Osteoblast (primary cell): ENCODE results near the gene LBH. TPM values are rescaled to one million over a fixed set of nuclear protein-coding genes. Genes with fewer than 3 reads are reported as not detected.

Source experiments
- DNase-seq: peaks from one replicate; pipeline ENCODE4 v3.0.0; 2011; ENCODE audit warnings: low spot score, mixed read lengths; ENCODE audit not compliant: insufficient read length; ENCODE audit errors: missing footprints
- H2AFZ ChIP-seq: 2 replicates; pipeline ENCODE4 v1.6.0; 2011; ENCODE audit warnings: mild to moderate bottlenecking, low read length
- H3K27ac ChIP-seq: 2 replicates; pipeline ENCODE4 v1.5.1; 2011; ENCODE audit warnings: mild to moderate bottlenecking, low read depth, low read length, moderate library complexity
- H3K27me3 ChIP-seq: 2 replicates; pipeline ENCODE4 v1.6.0; 2012; ENCODE audit warnings: mild to moderate bottlenecking, control low read depth, inconsistent platforms, low read length, moderate library complexity; ENCODE audit not compliant: insufficient read depth
- H3K36me3 ChIP-seq: 2 replicates; pipeline ENCODE4 v1.5.1; 2011; ENCODE audit warnings: mild to moderate bottlenecking, low read length, control low read depth, moderate library complexity; ENCODE audit not compliant: insufficient read depth
- H3K4me1 ChIP-seq: 2 replicates; pipeline ENCODE4 v1.5.1; 2011; ENCODE audit warnings: mild to moderate bottlenecking, low read length, control low read depth, moderate library complexity; ENCODE audit not compliant: insufficient read depth
- H3K4me2 ChIP-seq: 2 replicates; pipeline ENCODE4 v1.6.0; 2011; ENCODE audit warnings: mild to moderate bottlenecking, low read length; ENCODE audit not compliant: insufficient read depth
- H3K4me3 ChIP-seq: fragments of 200-600 bp; sonication (generic); 3 replicates; pipeline ENCODE4 v1.5.1; 2012; ENCODE audit warnings: mild to moderate bottlenecking, low read length, inconsistent platforms; ENCODE audit not compliant: insufficient read depth
- H3K79me2 ChIP-seq: 2 replicates; pipeline ENCODE4 v1.6.0; 2012; ENCODE audit warnings: mild to moderate bottlenecking, low read length, control low read depth, inconsistent platforms; ENCODE audit not compliant: insufficient read depth
- H3K9me3 ChIP-seq: 2 replicates; pipeline ENCODE4 v1.5.1; 2011; ENCODE audit warnings: low read depth, low read length, control low read depth
- H4K20me1 ChIP-seq: 2 replicates; pipeline ENCODE4 v1.6.0; 2012; ENCODE audit warnings: mild to moderate bottlenecking, low read length, control low read depth; ENCODE audit not compliant: insufficient read depth
- total RNA-seq: library from RNA; depleted of rRNA; stranded (reverse); fragments of >200 nt; gene quantifications from 2 replicates; pipeline ENCODE4 v1.2.3, GENCODE V29; 2012
- TF ChIP-seq, protein P1 (sequence below): IDR thresholded peaks from 2 replicates; pipeline ENCODE4 v1.5.1; 2011; ENCODE audit warnings: mild to moderate bottlenecking, low read depth, low read length, moderate library complexity; ENCODE audit errors: extremely low read depth

LBH gene
- total RNA-seq, 1 donor = 270 TPM

DNA sequence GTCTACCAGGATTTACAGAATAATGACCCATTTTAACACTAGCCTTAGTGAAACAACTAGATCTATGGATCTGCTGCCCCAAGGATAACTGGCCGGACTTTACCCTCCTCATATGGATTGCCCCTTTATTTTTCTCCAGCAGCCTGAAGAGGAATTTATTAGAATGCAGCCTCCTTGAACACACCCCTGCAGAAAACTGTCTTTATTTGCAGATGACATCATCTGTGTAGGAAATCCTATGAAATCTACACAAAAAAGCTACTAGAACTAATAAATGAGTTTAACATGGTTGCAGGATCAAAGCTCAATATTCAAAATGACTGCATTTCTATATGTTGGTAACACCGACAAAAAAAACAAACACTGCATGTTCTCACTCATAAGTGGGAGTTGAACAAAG is 29.6 kb downstream of the LBH start:
- H4K20me1 ChIP-seq = peaks cover 9% of the 10 kb centered on the region
- no peak overlapping the region for H3K27ac ChIP-seq
- no peaks in the 10 kb centered on the region for H3K27me3 ChIP-seq
- no peaks in the 10 kb centered on the region for H3K9me3 ChIP-seq
- peaks cover 34% of the 10 kb centered on the region for H3K36me3 ChIP-seq
- H3K4me3 ChIP-seq = no peak overlapping the region
- H2AFZ ChIP-seq = no peak overlapping the region
- peaks cover 5% of the 10 kb centered on the region for H3K4me1 ChIP-seq
- TF ChIP-seq, protein P1, sequence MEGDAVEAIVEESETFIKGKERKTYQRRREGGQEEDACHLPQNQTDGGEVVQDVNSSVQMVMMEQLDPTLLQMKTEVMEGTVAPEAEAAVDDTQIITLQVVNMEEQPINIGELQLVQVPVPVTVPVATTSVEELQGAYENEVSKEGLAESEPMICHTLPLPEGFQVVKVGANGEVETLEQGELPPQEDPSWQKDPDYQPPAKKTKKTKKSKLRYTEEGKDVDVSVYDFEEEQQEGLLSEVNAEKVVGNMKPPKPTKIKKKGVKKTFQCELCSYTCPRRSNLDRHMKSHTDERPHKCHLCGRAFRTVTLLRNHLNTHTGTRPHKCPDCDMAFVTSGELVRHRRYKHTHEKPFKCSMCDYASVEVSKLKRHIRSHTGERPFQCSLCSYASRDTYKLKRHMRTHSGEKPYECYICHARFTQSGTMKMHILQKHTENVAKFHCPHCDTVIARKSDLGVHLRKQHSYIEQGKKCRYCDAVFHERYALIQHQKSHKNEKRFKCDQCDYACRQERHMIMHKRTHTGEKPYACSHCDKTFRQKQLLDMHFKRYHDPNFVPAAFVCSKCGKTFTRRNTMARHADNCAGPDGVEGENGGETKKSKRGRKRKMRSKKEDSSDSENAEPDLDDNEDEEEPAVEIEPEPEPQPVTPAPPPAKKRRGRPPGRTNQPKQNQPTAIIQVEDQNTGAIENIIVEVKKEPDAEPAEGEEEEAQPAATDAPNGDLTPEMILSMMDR = no peak
- DNase-seq = no peak
- no peak overlapping the region for H3K4me2 ChIP-seq
- H3K79me2 ChIP-seq = peaks cover 4% of the 10 kb centered on the region

DNA sequence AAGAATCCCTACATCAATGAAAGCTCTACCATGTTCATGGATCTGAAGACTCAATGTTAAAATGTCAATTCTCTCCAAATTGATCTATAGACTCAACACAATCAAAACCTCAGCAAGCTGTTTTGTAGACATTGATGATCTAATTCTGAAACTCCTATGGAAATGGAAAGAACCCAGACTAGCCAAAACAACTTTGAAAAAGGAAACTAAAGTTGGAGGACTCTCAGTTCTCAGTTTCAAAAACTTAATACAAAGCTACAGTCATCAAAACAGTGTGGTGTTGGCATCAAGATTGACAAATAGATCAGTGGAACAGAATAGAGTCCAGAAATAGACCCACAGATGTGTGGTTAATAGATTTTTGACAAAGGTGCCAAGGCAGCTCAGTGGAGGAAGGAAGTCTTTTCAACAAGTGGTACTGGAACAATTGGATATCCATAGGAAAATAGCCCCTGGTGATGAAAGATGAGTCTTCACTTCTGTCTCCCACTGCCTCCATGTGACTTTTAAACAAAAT is 30.4 kb downstream of the LBH start:
- no peak for DNase-seq
- Histone ChIP-seq H3K79me2 (no peaks in the 10 kb centered on the region), H4K20me1 (peaks cover 7% of the 10 kb centered on the region), H3K27me3 (no peaks in the 10 kb centered on the region), H3K4me2 (no peak overlapping the region), H3K9me3 (no peaks in the 10 kb centered on the region), H3K36me3 (peaks cover 27% of the 10 kb centered on the region), H3K27ac (no peak overlapping the region), H3K4me3 (no peak overlapping the region), H3K4me1 (peaks cover 12% of the 10 kb centered on the region), H2AFZ (no peak overlapping the region)
- TF ChIP-seq, protein P1 = no peak

DNA sequence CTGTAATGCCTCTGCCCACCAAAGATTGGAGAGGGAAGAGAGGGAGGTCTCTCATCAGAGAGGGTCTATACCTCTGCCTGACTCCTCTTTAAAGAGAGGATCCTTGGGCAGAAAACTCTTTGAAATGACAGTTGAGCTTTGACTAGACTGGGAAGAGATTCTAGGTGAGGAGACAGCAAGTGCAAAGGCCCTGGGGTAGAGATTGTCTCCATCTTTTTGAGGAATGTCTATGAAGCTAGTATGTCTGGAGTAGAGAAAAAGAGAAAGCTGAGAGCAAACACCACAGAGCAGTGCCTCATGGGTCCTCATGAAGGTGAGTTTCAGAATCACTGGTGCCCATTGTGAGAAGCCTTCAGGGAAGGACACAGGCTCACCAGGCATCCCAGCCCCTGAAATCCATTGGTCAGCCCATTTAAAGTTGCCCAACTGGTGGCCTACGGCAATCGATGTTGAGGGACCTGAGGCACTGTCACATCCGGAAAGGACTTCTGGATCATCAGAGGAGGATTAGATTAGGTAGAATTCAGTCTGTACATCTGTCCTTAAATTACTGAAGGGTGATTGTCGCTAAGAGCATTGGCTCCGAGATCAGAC is 31.5 kb downstream of the LBH start:
- H3K27ac ChIP-seq = no peak overlapping the region
- TF ChIP-seq, protein P1 = no peak
- peaks cover 20% of the 10 kb centered on the region for H3K36me3 ChIP-seq
- H3K4me1 ChIP-seq = peaks cover 12% of the 10 kb centered on the region
- H2AFZ ChIP-seq = no peak overlapping the region
- H3K79me2 ChIP-seq = no peaks in the 10 kb centered on the region
- DNase-seq = no peak
- no peaks in the 10 kb centered on the region for H3K27me3 ChIP-seq
- H3K9me3 ChIP-seq = no peaks in the 10 kb centered on the region
- H4K20me1 ChIP-seq = peaks cover 7% of the 10 kb centered on the region
- no peak overlapping the region for H3K4me3 ChIP-seq
- no peak overlapping the region for H3K4me2 ChIP-seq

DNA sequence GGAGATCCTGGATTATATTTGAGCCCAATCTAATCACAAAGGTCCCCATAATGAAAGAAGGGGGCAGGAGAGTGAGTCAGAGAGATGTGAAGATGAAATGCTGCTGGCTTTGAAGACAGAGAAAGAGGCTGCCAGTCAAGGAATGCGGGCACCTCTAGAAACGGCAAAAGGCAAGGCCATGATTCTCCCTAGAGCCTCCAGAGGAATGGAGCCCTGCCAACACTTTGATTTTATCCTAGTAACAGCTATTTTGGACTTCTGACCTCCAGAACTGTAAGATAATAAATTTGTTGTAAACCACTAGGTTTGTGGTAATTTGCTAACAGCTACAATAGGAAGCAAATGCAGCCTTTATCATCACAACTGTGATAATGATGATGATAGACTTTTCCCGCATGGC is 32.9 kb downstream of the LBH start:
- Histone ChIP-seq H3K9me3 (no peaks in the 10 kb centered on the region), H3K27me3 (no peaks in the 10 kb centered on the region), H3K4me2 (no peak overlapping the region), H4K20me1 (no peaks in the 10 kb centered on the region), H3K27ac (no peak overlapping the region), H3K4me3 (no peak overlapping the region), H3K4me1 (peaks cover 12% of the 10 kb centered on the region), H2AFZ (no peak overlapping the region), H3K79me2 (no peaks in the 10 kb centered on the region), H3K36me3 (peaks cover 6% of the 10 kb centered on the region)
- TF ChIP-seq, protein P1 = no peak
- no peak for DNase-seq
